NT2/D1 (cell line): ENCODE data around the gene AKAP8L.

Experiments used
- SUZ12 ChIP-seq: IDR thresholded peaks from 2 replicates; pipeline ENCODE4 v1.6.1; 2011; ENCODE audit not compliant: insufficient read length, insufficient read depth; ENCODE audit errors: extremely low read depth
- ZNF274 ChIP-seq: IDR thresholded peaks from 2 replicates; pipeline ENCODE4 v1.6.1; 2011; ENCODE audit warnings: mild to moderate bottlenecking, low read depth, low read length

DNA sequence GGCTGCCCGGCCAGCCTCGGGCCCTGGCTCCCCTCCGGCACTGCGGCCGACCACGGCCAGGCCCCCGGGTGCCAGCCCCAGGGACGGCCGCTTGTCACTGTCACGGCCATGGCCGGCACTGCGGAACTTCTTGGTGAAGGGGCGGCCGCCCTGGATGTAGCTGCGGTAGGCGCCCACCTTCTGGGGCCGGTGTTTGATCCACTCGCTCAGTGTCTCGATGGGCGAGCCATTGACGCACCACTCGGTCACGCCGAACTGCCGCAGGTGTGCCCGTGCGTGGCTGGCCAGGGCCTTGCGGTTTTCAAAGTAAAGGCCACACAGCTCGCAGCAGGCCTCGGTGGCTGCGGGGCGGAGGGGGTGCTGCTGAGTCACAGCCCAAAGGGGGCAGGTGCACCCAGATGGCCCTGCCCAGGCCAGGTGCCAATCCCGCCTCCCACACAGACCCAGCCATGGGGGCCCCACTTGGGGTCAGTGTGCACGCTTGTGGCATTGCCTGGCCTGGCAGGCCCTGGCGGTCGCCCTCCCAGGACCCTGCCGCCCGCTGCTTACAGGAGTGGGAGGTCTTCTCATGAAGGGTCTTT lies 6.0 kb upstream of the AKAP8L start:
- TF ChIP-seq SUZ12 (no peak), ZNF274 (no peak)
